Type B pancreatic cell (in vitro differentiated cells): ENCODE results near the gene RPIA. TPM values are rescaled to one million over a fixed set of nuclear protein-coding genes. Genes with fewer than 3 reads are reported as not detected.

Experiments
- DNase-seq: peaks from one replicate; pipeline ENCODE4 v3.0.0; 2021; ENCODE audit warnings: mixed read lengths; ENCODE audit not compliant: unreplicated experiment; ENCODE audit errors: extremely low spot score
- H3K27ac Mint-ChIP-seq: 2 replicates; pipeline ENCODE4 v1.8.0; 2021; ENCODE audit warnings: mild to moderate bottlenecking, mixed read lengths
- H3K27me3 Mint-ChIP-seq: 2 replicates; pipeline ENCODE4 v1.8.0; 2021; ENCODE audit warnings: mixed read lengths
- H3K36me3 Mint-ChIP-seq: 2 replicates; pipeline ENCODE4 v1.8.0; 2021; ENCODE audit warnings: mixed read lengths
- H3K4me1 Mint-ChIP-seq: one replicate; pipeline ENCODE4 v1.8.0; 2021; ENCODE audit warnings: mixed read lengths; ENCODE audit not compliant: unreplicated experiment
- H3K4me3 Mint-ChIP-seq: 2 replicates; pipeline ENCODE4 v1.8.0; 2021; ENCODE audit warnings: mild to moderate bottlenecking, mixed read lengths
- H3K9me3 Mint-ChIP-seq: 2 replicates; pipeline ENCODE4 v1.8.0; 2021; ENCODE audit warnings: mixed read lengths
- CTCF ChIP-seq: fragments of 200-600 bp; sonication (generic); conservative IDR thresholded peaks from 2 replicates; pipeline ENCODE4 v1.5.0; 2021; ENCODE audit warnings: antibody characterized with exemption, mild to moderate bottlenecking
- total RNA-seq: library from RNA; stranded (reverse); gene quantifications from 2 replicates; pipeline ENCODE4 v1.2.1, GENCODE V29; 2021; ENCODE audit warnings: low replicate concordance

Gene RPIA
- total RNA-seq, 1 donor from 2014 or later = 27.3 TPM

- no peak for TF ChIP-seq CTCF
- no peak overlapping the region for H3K4me3 Mint-ChIP-seq
- H3K4me1 Mint-ChIP-seq = no peaks in the 10 kb centered on the region
- no peaks in the 10 kb centered on the region for H3K27me3 Mint-ChIP-seq
- H3K9me3 Mint-ChIP-seq = peaks cover 5% of the 10 kb centered on the region
- H3K27ac Mint-ChIP-seq = no peak overlapping the region
- H3K36me3 Mint-ChIP-seq = no peaks in the 10 kb centered on the region
- no peak for DNase-seq
Measured at GRCh38 chr2:88666576-88666975, 24.9 kb upstream of the RPIA start.

- H3K9me3 Mint-ChIP-seq = peaks cover 5% of the 10 kb centered on the region
- H3K36me3 Mint-ChIP-seq = no peaks in the 10 kb centered on the region
- no peak overlapping the region for H3K27ac Mint-ChIP-seq
- H3K4me1 Mint-ChIP-seq = no peaks in the 10 kb centered on the region
- peaks cover 3% of the 10 kb centered on the region for H3K27me3 Mint-ChIP-seq
- DNase-seq = no peak
- no peak for TF ChIP-seq CTCF
- no peak overlapping the region for H3K4me3 Mint-ChIP-seq
Measured at GRCh38 chr2:88667219-88667618, 24.3 kb upstream of the RPIA start.

- H3K4me3 Mint-ChIP-seq = no peak overlapping the region
Measured at GRCh38 chr2:88668862-88669261, 22.6 kb upstream of the RPIA start.

GRCh38 chr2:88669482-88670214 lies 21.8 kb upstream of the RPIA start:
- no peak overlapping the region for H3K27ac Mint-ChIP-seq

More at GRCh38 chr2:88668862-88669261, 22.6 kb upstream of the RPIA start:
- peaks cover 2% of the 10 kb centered on the region for H3K9me3 Mint-ChIP-seq
- TF ChIP-seq CTCF = no peak
- H3K27ac Mint-ChIP-seq = no peak overlapping the region
- peaks cover 3% of the 10 kb centered on the region for H3K27me3 Mint-ChIP-seq
- no peaks in the 10 kb centered on the region for H3K4me1 Mint-ChIP-seq
- DNase-seq = no peak
- H3K36me3 Mint-ChIP-seq = no peaks in the 10 kb centered on the region

GRCh38 chr2:88671786-88672427 lies 19.6 kb upstream of the RPIA start:
- Mint-ChIP-seq H3K9me3 (no peaks in the 10 kb centered on the region), H3K27me3 (peaks cover 3% of the 10 kb centered on the region), H3K36me3 (no peaks in the 10 kb centered on the region), H3K4me3 (no peak overlapping the region), H3K27ac (no peak overlapping the region), H3K4me1 (no peaks in the 10 kb centered on the region)
- peak; percentile 91 for TF ChIP-seq CTCF
- no peak for DNase-seq

More at GRCh38 chr2:88669482-88670214, 21.8 kb upstream of the RPIA start:
- no peaks in the 10 kb centered on the region for H3K36me3 Mint-ChIP-seq
- DNase-seq = no peak
- H3K4me1 Mint-ChIP-seq = no peaks in the 10 kb centered on the region
- H3K27me3 Mint-ChIP-seq = peaks cover 3% of the 10 kb centered on the region
- H3K9me3 Mint-ChIP-seq = no peaks in the 10 kb centered on the region
- no peak overlapping the region for H3K4me3 Mint-ChIP-seq
- peak; percentile 74 for TF ChIP-seq CTCF
